WTC11 (cell line): ENCODE data around the gene GCSAM. TPM values are rescaled to one million over a fixed set of nuclear protein-coding genes. Genes with fewer than 3 reads are reported as not detected.
A peak's percentile ranks its signal among the peaks of the same experiment; 100 is the strongest.

ENCODE experiments used
- ATAC-seq: fragments of 200-7000 bp; cut with Tn5 transposase; 2 replicates; pipeline ENCODE4 v1.10.0; 2021; ENCODE audit warnings: mild to moderate bottlenecking, moderate library complexity
- CTCF ChIA-PET: fragments of 300-600 bp; sonication (Branson Sonifier 250); formaldehyde crosslinking; loops from one replicate; lab custom pipeline; 2021; ENCODE audit warnings: antibody characterized with exemption; lab: Charles Lee
- POLR2A ChIA-PET: fragments of 350-600 bp; sonication (Branson Sonifier 250); formaldehyde crosslinking; loops from one replicate; lab custom pipeline; 2021; ENCODE audit warnings: antibody characterized with exemption; lab: Charles Lee
- DNase-seq: peaks from one replicate; pipeline ENCODE4 v3.0.0; 2021; ENCODE audit warnings: low spot score
- H3K27ac Mint-ChIP-seq: 2 replicates; pipeline ENCODE4 v1.8.0; 2021; ENCODE audit warnings: mixed read lengths
- H3K27me3 Mint-ChIP-seq: 2 replicates; pipeline ENCODE4 v1.8.0; 2021; ENCODE audit warnings: low read depth, mild to moderate bottlenecking, moderate library complexity, mixed read lengths
- H3K36me3 Mint-ChIP-seq: 2 replicates; pipeline ENCODE4 v1.8.0; 2021; ENCODE audit warnings: mixed read lengths
- H3K4me1 Mint-ChIP-seq: 2 replicates; pipeline ENCODE4 v1.8.0; 2022; ENCODE audit warnings: mixed read lengths
- H3K4me3 Mint-ChIP-seq: 2 replicates; pipeline ENCODE4 v1.8.0; 2021; ENCODE audit warnings: mild to moderate bottlenecking, moderate library complexity, mixed read lengths
- H3K9me3 Mint-ChIP-seq: 2 replicates; pipeline ENCODE4 v1.8.0; 2021; ENCODE audit warnings: mixed read lengths
- CBFB ChIP-seq: sonication (generic); formaldehyde crosslinking; IDR thresholded peaks from 2 replicates; pipeline ENCODE4 v1.8.1; 2022; ENCODE audit warnings: mild to moderate bottlenecking, low read depth, missing genetic modification reagents
- ELF4 ChIP-seq: sonication (generic); formaldehyde crosslinking; IDR thresholded peaks from 2 replicates; pipeline ENCODE4 v1.8.1; 2022; ENCODE audit warnings: low read depth, mild to moderate bottlenecking, moderate library complexity, missing genetic modification reagents
- ESRRA ChIP-seq: sonication (generic); formaldehyde crosslinking; IDR thresholded peaks from 2 replicates; pipeline ENCODE4 v1.8.1; 2022; ENCODE audit warnings: mild to moderate bottlenecking, missing genetic modification reagents, borderline replicate concordance
- FOXP1 ChIP-seq: sonication (generic); formaldehyde crosslinking; IDR thresholded peaks from 2 replicates; pipeline ENCODE4 v1.8.0; 2022; ENCODE audit warnings: missing genetic modification reagents, mild to moderate bottlenecking, moderate library complexity, borderline replicate concordance
- GRHL2 ChIP-seq: fragments of 250-450 bp; sonication (Bioruptor Pico); IDR thresholded peaks from 2 replicates; pipeline ENCODE4 v1.8.0; 2022; ENCODE audit warnings: mild to moderate bottlenecking, moderate library complexity; ENCODE audit not compliant: insufficient replicate concordance, severe bottlenecking
- MYBL2 ChIP-seq: sonication (generic); formaldehyde crosslinking; IDR thresholded peaks from 2 replicates; pipeline ENCODE4 v1.8.1; 2023; ENCODE audit warnings: mild to moderate bottlenecking, moderate library complexity, missing genetic modification reagents
- NFE2L1 ChIP-seq: sonication (generic); formaldehyde crosslinking; IDR thresholded peaks from 2 replicates; pipeline ENCODE4 v1.8.1; 2023; ENCODE audit warnings: missing genetic modification reagents
- SOX15 ChIP-seq: fragments of 250-450 bp; sonication (Bioruptor Pico); IDR thresholded peaks from 2 replicates; pipeline ENCODE4 v1.9.0; 2021; ENCODE audit warnings: mild to moderate bottlenecking
- TEAD1 ChIP-seq: sonication (generic); formaldehyde crosslinking; IDR thresholded peaks from 2 replicates; pipeline ENCODE4 v1.8.0; 2022; ENCODE audit warnings: mild to moderate bottlenecking, missing genetic modification reagents
- ZNF121 ChIP-seq: sonication (generic); formaldehyde crosslinking; IDR thresholded peaks from 2 replicates; pipeline ENCODE4 v1.8.0; 2023; ENCODE audit warnings: missing genetic modification reagents
- total RNA-seq: library from RNA; stranded (reverse); gene quantifications from 3 replicates; pipeline ENCODE4 v1.2.3, GENCODE V29; 2021
- TF ChIP-seq, protein P1 (sequence below): sonication (generic); formaldehyde crosslinking; IDR thresholded peaks from 2 replicates; pipeline ENCODE4 v1.8.1; 2023; ENCODE audit warnings: mild to moderate bottlenecking, missing genetic modification reagents, moderate library complexity
- TF ChIP-seq, protein P2 (sequence below): sonication (generic); formaldehyde crosslinking; IDR thresholded peaks from 2 replicates; pipeline ENCODE4 v1.8.0; 2022; ENCODE audit warnings: mild to moderate bottlenecking, missing genetic modification reagents
- TF ChIP-seq, protein P3 (sequence below): fragments of 250-450 bp; sonication (Bioruptor Pico); conservative IDR thresholded peaks from 2 replicates; pipeline ENCODE4 v1.9.0; 2021; ENCODE audit warnings: mild to moderate bottlenecking
- TF ChIP-seq, protein P4 (sequence below): sonication (generic); formaldehyde crosslinking; IDR thresholded peaks from 2 replicates; pipeline ENCODE4 v1.8.1; 2022; ENCODE audit warnings: mild to moderate bottlenecking, missing genetic modification reagents, moderate library complexity, borderline replicate concordance
- TF ChIP-seq, protein P5 (sequence below): fragments of 250-450 bp; sonication (Bioruptor Pico); IDR thresholded peaks from 2 replicates; pipeline ENCODE4 v1.9.0; 2021; ENCODE audit warnings: mild to moderate bottlenecking, borderline replicate concordance
- TF ChIP-seq, protein P6 (sequence below): sonication (generic); formaldehyde crosslinking; IDR thresholded peaks from 2 replicates; pipeline ENCODE4 v1.8.0; 2023; ENCODE audit warnings: mild to moderate bottlenecking, missing genetic modification reagents
- TF ChIP-seq, protein P7 (sequence below): sonication (generic); formaldehyde crosslinking; IDR thresholded peaks from 2 replicates; pipeline ENCODE4 v1.8.1; 2022; ENCODE audit warnings: mild to moderate bottlenecking, moderate library complexity, missing genetic modification reagents
- TF ChIP-seq, protein P8 (sequence below): sonication (generic); formaldehyde crosslinking; IDR thresholded peaks from 2 replicates; pipeline ENCODE4 v1.8.1; 2022; ENCODE audit warnings: missing genetic modification reagents, borderline replicate concordance

The GCSAM gene
- total RNA-seq, 1 experiment from 2014 or later = 0.17 TPM

DNA sequence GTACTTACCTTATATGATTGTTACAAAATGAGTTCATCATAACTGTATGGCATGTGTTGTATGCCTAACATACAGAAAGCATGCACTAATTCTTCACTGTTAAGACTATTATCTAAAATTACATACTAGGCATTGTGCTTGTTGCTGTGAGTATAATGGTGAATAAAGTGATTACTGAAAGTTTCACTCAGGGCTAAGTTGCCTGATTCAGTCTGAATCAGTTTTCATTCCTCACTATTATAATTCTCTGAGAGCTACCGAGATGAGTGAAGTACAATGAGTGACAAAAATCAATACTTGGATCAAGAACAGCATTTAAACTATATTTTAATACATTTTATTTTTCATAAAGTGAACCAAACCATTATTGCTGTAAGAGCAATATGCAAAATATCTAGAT, 7.5 kb upstream of the GCSAM start (continued):
- TF ChIP-seq, protein P1, sequence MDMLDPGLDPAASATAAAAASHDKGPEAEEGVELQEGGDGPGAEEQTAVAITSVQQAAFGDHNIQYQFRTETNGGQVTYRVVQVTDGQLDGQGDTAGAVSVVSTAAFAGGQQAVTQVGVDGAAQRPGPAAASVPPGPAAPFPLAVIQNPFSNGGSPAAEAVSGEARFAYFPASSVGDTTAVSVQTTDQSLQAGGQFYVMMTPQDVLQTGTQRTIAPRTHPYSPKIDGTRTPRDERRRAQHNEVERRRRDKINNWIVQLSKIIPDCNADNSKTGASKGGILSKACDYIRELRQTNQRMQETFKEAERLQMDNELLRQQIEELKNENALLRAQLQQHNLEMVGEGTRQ = no peak
- TF ChIP-seq MYBL2 (CRISPR knock-in tag) (no peak), GRHL2 (CRISPR knock-in tag) (no peak), FOXP1 (CRISPR knock-in tag) (no peak), ELF4 (CRISPR knock-in tag) (no peak), ZNF121 (CRISPR knock-in tag) (no peak)
- TF ChIP-seq, protein P2, sequence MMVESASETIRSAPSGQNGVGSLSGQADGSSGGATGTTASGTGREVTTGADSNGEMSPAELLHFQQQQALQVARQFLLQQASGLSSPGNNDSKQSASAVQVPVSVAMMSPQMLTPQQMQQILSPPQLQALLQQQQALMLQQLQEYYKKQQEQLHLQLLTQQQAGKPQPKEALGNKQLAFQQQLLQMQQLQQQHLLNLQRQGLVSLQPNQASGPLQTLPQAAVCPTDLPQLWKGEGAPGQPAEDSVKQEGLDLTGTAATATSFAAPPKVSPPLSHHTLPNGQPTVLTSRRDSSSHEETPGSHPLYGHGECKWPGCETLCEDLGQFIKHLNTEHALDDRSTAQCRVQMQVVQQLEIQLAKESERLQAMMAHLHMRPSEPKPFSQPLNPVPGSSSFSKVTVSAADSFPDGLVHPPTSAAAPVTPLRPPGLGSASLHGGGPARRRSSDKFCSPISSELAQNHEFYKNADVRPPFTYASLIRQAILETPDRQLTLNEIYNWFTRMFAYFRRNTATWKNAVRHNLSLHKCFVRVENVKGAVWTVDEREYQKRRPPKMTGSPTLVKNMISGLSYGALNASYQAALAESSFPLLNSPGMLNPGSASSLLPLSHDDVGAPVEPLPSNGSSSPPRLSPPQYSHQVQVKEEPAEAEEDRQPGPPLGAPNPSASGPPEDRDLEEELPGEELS = no peak
- TF ChIP-seq, protein P3, sequence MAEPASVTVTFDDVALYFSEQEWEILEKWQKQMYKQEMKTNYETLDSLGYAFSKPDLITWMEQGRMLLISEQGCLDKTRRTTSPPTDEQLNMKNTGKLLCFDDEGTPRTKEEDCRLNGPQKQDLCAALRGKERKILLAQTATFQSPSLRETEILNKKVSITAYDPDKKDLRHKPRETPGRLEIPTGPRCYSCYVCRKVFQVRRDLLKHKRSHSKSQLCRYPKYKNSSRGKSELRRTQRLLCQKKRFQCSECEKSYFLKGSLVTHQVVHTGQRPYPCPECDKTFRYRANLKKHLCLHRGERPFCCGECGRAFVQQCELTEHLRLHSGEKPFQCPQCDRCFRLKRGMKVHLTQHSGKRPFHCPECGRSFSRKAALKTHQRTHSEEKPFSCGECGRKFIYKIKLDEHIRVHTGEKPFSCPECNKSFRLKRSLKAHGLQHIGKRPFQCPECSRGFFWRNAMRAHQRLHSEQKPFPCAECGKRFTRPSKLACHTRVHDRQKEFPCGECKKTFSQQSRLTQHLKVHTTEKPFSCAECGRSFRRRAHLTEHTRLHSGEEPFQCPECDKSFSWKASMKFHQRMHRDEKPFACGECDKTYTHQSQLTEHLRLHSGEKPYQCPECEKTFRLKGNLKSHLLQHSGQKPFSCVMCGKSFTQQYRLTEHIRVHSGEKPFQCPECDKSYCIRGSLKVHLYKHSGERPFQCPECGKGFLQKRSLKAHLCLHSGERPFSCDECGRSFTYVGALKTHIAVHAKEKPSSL (CRISPR knock-in tag) = no peak

DNA sequence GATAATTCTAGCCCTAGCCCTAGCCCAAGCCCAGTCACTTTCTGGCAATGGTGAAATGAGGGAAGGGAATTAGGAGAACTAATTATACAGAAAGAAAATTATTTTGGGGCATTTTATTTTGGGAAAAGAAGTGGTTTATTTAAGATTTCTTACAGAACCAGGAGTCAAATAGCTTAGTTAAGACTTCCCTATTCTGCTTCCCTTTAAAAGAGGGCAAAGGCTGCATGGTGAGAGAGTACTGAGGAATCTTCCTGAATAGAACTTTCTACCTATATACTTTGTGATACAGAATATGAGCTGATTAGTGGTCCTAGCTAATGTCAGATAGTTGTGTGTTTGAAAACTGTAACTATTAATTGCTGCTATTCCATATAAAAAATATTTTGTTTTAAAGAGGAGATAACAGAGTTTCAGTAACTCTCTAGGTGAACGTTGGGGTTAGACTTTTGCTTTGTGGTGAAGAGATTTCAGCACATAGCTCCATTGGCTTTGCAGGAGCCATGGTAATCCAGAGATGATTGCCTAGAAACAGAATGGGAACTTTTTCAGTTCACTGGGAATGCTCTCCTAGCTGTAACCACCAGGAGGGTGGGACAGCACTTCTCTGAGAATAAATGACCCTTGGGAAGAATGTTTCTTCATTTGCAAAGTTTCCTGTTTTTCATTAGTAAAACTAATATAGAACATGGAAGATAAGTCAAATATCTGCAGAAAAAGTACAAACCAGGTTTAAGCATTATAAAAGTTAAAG, 5.3 kb upstream of the GCSAM start:
- ATAC-seq = no peak
- ChIA-PET CTCF (interaction anchor here (0.8 to 4.6 kb wide), 13 partner anchors 9 to 675 kb away, joined by 3 to 44 read pairs (median 4); partner anchors contain the start of gene SLC9C1), POLR2A (no interaction called here)
- H3K27ac Mint-ChIP-seq = 0 out of 2 replicates have a peak overlapping the region, but pooled peaks have one; percentile 28
- no peak for DNase-seq
- no peaks in the 10 kb centered on the region for H3K27me3 Mint-ChIP-seq
- peaks cover 2% of the 10 kb centered on the region for H3K36me3 Mint-ChIP-seq
- H3K4me3 Mint-ChIP-seq = no peak overlapping the region
- peaks cover 7% of the 10 kb centered on the region for H3K9me3 Mint-ChIP-seq
- peaks cover 41% of the 10 kb centered on the region for H3K4me1 Mint-ChIP-seq
- TF ChIP-seq, protein P4, sequence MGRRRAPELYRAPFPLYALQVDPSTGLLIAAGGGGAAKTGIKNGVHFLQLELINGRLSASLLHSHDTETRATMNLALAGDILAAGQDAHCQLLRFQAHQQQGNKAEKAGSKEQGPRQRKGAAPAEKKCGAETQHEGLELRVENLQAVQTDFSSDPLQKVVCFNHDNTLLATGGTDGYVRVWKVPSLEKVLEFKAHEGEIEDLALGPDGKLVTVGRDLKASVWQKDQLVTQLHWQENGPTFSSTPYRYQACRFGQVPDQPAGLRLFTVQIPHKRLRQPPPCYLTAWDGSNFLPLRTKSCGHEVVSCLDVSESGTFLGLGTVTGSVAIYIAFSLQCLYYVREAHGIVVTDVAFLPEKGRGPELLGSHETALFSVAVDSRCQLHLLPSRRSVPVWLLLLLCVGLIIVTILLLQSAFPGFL (CRISPR knock-in tag) = no peak
- TF ChIP-seq, protein P5, sequence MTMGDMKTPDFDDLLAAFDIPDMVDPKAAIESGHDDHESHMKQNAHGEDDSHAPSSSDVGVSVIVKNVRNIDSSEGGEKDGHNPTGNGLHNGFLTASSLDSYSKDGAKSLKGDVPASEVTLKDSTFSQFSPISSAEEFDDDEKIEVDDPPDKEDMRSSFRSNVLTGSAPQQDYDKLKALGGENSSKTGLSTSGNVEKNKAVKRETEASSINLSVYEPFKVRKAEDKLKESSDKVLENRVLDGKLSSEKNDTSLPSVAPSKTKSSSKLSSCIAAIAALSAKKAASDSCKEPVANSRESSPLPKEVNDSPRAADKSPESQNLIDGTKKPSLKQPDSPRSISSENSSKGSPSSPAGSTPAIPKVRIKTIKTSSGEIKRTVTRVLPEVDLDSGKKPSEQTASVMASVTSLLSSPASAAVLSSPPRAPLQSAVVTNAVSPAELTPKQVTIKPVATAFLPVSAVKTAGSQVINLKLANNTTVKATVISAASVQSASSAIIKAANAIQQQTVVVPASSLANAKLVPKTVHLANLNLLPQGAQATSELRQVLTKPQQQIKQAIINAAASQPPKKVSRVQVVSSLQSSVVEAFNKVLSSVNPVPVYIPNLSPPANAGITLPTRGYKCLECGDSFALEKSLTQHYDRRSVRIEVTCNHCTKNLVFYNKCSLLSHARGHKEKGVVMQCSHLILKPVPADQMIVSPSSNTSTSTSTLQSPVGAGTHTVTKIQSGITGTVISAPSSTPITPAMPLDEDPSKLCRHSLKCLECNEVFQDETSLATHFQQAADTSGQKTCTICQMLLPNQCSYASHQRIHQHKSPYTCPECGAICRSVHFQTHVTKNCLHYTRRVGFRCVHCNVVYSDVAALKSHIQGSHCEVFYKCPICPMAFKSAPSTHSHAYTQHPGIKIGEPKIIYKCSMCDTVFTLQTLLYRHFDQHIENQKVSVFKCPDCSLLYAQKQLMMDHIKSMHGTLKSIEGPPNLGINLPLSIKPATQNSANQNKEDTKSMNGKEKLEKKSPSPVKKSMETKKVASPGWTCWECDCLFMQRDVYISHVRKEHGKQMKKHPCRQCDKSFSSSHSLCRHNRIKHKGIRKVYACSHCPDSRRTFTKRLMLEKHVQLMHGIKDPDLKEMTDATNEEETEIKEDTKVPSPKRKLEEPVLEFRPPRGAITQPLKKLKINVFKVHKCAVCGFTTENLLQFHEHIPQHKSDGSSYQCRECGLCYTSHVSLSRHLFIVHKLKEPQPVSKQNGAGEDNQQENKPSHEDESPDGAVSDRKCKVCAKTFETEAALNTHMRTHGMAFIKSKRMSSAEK = no peak
- no peak for TF ChIP-seq NFE2L1 (CRISPR knock-in tag)
- TF ChIP-seq TEAD1 = no peak
- TF ChIP-seq, protein P6, sequence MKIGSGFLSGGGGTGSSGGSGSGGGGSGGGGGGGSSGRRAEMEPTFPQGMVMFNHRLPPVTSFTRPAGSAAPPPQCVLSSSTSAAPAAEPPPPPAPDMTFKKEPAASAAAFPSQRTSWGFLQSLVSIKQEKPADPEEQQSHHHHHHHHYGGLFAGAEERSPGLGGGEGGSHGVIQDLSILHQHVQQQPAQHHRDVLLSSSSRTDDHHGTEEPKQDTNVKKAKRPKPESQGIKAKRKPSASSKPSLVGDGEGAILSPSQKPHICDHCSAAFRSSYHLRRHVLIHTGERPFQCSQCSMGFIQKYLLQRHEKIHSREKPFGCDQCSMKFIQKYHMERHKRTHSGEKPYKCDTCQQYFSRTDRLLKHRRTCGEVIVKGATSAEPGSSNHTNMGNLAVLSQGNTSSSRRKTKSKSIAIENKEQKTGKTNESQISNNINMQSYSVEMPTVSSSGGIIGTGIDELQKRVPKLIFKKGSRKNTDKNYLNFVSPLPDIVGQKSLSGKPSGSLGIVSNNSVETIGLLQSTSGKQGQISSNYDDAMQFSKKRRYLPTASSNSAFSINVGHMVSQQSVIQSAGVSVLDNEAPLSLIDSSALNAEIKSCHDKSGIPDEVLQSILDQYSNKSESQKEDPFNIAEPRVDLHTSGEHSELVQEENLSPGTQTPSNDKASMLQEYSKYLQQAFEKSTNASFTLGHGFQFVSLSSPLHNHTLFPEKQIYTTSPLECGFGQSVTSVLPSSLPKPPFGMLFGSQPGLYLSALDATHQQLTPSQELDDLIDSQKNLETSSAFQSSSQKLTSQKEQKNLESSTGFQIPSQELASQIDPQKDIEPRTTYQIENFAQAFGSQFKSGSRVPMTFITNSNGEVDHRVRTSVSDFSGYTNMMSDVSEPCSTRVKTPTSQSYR (CRISPR knock-in tag) = no peak
- no peak for TF ChIP-seq CBFB
- TF ChIP-seq, protein P7, sequence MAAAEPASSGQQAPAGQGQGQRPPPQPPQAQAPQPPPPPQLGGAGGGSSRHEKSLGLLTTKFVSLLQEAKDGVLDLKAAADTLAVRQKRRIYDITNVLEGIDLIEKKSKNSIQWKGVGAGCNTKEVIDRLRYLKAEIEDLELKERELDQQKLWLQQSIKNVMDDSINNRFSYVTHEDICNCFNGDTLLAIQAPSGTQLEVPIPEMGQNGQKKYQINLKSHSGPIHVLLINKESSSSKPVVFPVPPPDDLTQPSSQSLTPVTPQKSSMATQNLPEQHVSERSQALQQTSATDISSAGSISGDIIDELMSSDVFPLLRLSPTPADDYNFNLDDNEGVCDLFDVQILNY = no peak
- TF ChIP-seq ESRRA = no peak
- TF ChIP-seq, protein P8, sequence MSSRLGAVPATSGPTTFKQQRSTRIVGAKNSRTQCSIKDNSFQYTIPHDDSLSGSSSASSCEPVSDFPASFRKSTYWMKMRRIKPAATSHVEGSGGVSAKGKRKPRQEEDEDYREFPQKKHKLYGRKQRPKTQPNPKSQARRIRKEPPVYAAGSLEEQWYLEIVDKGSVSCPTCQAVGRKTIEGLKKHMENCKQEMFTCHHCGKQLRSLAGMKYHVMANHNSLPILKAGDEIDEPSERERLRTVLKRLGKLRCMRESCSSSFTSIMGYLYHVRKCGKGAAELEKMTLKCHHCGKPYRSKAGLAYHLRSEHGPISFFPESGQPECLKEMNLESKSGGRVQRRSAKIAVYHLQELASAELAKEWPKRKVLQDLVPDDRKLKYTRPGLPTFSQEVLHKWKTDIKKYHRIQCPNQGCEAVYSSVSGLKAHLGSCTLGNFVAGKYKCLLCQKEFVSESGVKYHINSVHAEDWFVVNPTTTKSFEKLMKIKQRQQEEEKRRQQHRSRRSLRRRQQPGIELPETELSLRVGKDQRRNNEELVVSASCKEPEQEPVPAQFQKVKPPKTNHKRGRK (CRISPR knock-in tag) = no peak
- no peak for TF ChIP-seq SOX15
